HEK293T (cell line): Measurements from ENCODE around the gene TARS3.

Source experiments
- CTCF ChIA-PET: fragments of 350-600 bp; formaldehyde crosslinking; extraction: SDS; loops from one replicate; lab custom pipeline; 2021; ENCODE audit warnings: antibody characterized with exemption, inconsistent platforms; lab: Yijun Ruan, JAX
- POLR2A ChIA-PET: fragments of 350-600 bp; formaldehyde crosslinking; extraction: SDS; loops from one replicate; lab custom pipeline; 2020; ENCODE audit warnings: antibody characterized with exemption, inconsistent platforms; lab: Yijun Ruan, JAX
- DNase-seq: peaks from one replicate; pipeline ENCODE4 v3.0.0; 2012; ENCODE audit warnings: mixed read lengths; ENCODE audit errors: extremely low spot score
- ARNT ChIP-seq: fragments of 450-650 bp; IDR thresholded peaks from 2 replicates; pipeline ENCODE4 v1.6.1; 2017; ENCODE audit warnings: mild to moderate bottlenecking
- BHLHE40 ChIP-seq: fragments of 450-650 bp; IDR thresholded peaks from 2 replicates; pipeline ENCODE4 v1.6.1; 2016; ENCODE audit warnings: mild to moderate bottlenecking, moderate library complexity, borderline replicate concordance
- CTBP1 ChIP-seq: fragments of 450-650 bp; IDR thresholded peaks from 2 replicates; pipeline ENCODE4 v1.6.1; 2016; ENCODE audit warnings: borderline replicate concordance
- ELF4 ChIP-seq: fragments of 450-650 bp; IDR thresholded peaks from 2 replicates; pipeline ENCODE4 v1.6.1; 2017; ENCODE audit warnings: antibody characterized with exemption
- FOXA1 ChIP-seq: fragments of 450-650 bp; IDR thresholded peaks from 2 replicates; pipeline ENCODE4 v1.6.1; 2016; ENCODE audit warnings: mild to moderate bottlenecking
- FOXK2 ChIP-seq: fragments of 450-650 bp; IDR thresholded peaks from 2 replicates; pipeline ENCODE4 v1.6.1; 2016; ENCODE audit warnings: mild to moderate bottlenecking
- FOXM1 ChIP-seq: fragments of 450-650 bp; IDR thresholded peaks from 2 replicates; pipeline ENCODE4 v1.6.1; 2017; ENCODE audit warnings: mild to moderate bottlenecking, borderline replicate concordance
- HDGF ChIP-seq: fragments of 450-650 bp; IDR thresholded peaks from 2 replicates; pipeline ENCODE4 v1.6.1; 2017; ENCODE audit warnings: antibody characterized with exemption, borderline replicate concordance
- L3MBTL2 ChIP-seq: fragments of 450-650 bp; conservative IDR thresholded peaks from 2 replicates; pipeline ENCODE4 v1.6.1; 2016; ENCODE audit warnings: mild to moderate bottlenecking
- LEF1 ChIP-seq: fragments of 450-650 bp; IDR thresholded peaks from 2 replicates; pipeline ENCODE4 v1.6.1; 2017; ENCODE audit warnings: mild to moderate bottlenecking, borderline replicate concordance
- NFRKB ChIP-seq: fragments of 450-650 bp; IDR thresholded peaks from 2 replicates; pipeline ENCODE4 v1.6.1; 2016; ENCODE audit warnings: mild to moderate bottlenecking, moderate library complexity
- PKNOX1 ChIP-seq: fragments of 450-650 bp; IDR thresholded peaks from 2 replicates; pipeline ENCODE4 v1.6.1; 2016
- SP1 ChIP-seq: fragments of 450-650 bp; IDR thresholded peaks from 2 replicates; pipeline ENCODE4 v1.6.1; 2017
- SUZ12 ChIP-seq: fragments of 450-650 bp; IDR thresholded peaks from 2 replicates; pipeline ENCODE4 v1.6.1; 2016; ENCODE audit warnings: mild to moderate bottlenecking
- TARDBP ChIP-seq: fragments of 450-650 bp; IDR thresholded peaks from 2 replicates; pipeline ENCODE4 v1.6.1; 2016
- ZNF384 ChIP-seq: fragments of 450-650 bp; IDR thresholded peaks from 2 replicates; pipeline ENCODE4 v1.6.1; 2016

The TARS3 gene

DNA sequence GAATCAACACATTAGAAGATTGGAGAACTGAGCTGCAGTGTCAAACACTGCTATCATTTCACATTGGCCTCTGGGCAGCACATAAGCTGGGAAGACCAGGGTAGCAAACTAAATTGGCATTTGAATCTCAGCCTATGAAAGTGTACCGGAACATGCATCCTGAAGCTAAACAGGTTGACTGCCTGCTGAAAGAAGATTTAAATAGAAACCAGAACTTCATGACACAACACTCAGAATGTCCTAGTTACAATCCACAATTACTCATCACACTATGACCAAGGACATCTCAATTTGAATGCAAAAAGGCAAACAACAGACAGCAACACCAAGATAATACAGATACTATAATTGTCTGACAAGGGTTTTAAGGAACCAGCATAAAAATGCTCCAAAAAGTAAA is 98.3 kb downstream of the TARS3 start:
- ChIA-PET CTCF (no interaction called here), POLR2A (interaction anchor here (0.7 kb wide), 1 partner anchor 26 kb away, joined by 3 read pairs; no protein-coding TSS in a partner anchor)
- no peak for TF ChIP-seq ARNT
- TF ChIP-seq ZNF384, result no peak
- TF ChIP-seq ELF4, result no peak
- TF ChIP-seq FOXM1, result no peak
- no peak for TF ChIP-seq FOXA1
- no peak for TF ChIP-seq HDGF
- TF ChIP-seq BHLHE40, result no peak
- TF ChIP-seq L3MBTL2, result no peak
- no peak for TF ChIP-seq LEF1
- TF ChIP-seq FOXK2, result no peak
- TF ChIP-seq SP1, result no peak
- TF ChIP-seq CTBP1, result no peak
- DNase-seq, result no peak

- POLR2A ChIA-PET, result no interaction called here
- CTCF ChIA-PET, result interaction anchor here (1.4 kb wide), 1 partner anchor 16 kb away, joined by 5 read pairs; no protein-coding TSS in a partner anchor
- no peak for DNase-seq
- TF ChIP-seq HDGF (no peak), SP1 (no peak), TARDBP (no peak), PKNOX1 (no peak), ZNF384 (no peak), CTBP1 (no peak), SUZ12 (no peak), L3MBTL2 (no peak)
Measured at GRCh38 chr15:101625184-101625583, 99.1 kb downstream of the TARS3 start.

DNA sequence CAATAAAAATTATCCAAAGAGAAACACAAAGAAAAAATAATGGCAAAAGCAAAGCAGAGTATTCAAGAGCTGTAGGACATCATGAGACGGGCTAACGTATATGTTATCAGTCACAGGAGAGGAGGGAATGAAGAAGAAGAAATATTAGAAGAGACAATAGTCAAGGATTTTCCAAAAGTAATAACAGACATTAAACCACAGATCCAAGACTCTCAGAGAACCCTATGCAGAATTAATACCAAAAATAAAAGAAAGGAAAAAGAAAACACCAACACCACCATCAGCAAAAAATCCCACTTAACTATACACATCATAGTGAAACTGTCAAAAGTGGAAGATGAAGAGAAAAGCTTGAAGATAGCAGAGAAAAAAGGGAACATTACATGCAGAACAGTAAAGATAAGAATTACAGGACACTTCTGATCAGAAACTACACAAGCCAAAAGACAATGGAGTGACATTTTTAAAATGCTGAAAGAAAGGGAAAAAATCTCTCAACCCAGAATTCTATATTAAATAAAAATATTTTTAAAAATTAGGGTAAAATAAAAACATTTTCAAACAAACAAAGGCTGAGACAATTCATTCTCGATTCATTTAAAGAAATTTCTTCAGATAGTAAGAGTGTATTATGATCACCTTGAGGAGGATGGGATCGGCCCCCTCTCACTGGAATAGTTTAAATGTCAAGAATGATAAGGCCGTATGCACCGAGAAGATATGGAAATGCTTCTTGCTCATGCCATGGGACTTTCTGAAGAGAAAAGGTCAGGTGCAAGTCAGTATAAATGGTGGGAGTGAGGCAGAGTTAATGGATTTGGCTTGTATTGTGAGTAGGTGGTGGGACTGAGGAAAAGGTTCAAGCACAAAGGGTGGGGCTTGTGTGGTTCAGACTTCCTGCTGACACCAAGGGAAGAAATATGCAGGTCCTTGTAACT is 100.6 kb downstream of the TARS3 start:
- TF ChIP-seq LEF1, result no peak
- no peak for TF ChIP-seq HDGF
- TF ChIP-seq CTBP1, result no peak
- TF ChIP-seq NFRKB, result no peak
- TF ChIP-seq TARDBP, result no peak
- TF ChIP-seq L3MBTL2, result no peak
- TF ChIP-seq FOXA1, result no peak
- no peak for TF ChIP-seq FOXK2
- no peak for TF ChIP-seq ELF4
- ChIA-PET CTCF (interaction anchor here (1.4 kb wide), 1 partner anchor 18 kb away, joined by 5 read pairs; no protein-coding TSS in a partner anchor), POLR2A (interaction anchor here (0.6 kb wide), 1 partner anchor 999 kb away, joined by 3 read pairs; no protein-coding TSS in a partner anchor)
- no peak for DNase-seq

DNA sequence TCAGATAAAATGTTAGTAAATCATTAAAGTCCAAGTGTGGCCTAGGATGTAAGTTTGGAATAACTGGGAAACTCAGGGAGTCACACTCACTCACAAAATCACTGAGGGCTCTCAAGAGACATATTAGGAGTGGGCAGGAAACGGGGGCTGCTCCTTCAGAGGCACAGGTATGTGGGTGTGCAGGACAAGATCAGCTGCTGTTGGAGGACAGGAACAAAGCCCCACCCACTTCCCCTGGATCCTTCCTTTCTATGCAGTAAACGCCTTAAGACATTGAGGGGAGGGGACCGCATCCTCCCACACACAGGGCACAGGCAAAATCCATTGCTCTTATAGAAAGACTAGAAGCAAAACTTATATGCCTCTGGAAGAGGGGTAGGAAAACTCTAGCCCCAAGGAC is 102.3 kb downstream of the TARS3 start:
- ChIA-PET POLR2A (no interaction called here), CTCF (interaction anchor here (0.6 to 2.0 kb wide), 2 partner anchors 19 to 83 kb away, joined by 3 to 7 read pairs; no protein-coding TSS in a partner anchor)
- no peak for TF ChIP-seq ELF4
- no peak for TF ChIP-seq HDGF
- TF ChIP-seq SP1, result no peak
- no peak for TF ChIP-seq SUZ12
- TF ChIP-seq FOXM1, result no peak
- no peak for TF ChIP-seq ARNT
- TF ChIP-seq FOXK2, result no peak
- TF ChIP-seq BHLHE40, result no peak
- no peak for TF ChIP-seq NFRKB
- DNase-seq, result no peak

DNA sequence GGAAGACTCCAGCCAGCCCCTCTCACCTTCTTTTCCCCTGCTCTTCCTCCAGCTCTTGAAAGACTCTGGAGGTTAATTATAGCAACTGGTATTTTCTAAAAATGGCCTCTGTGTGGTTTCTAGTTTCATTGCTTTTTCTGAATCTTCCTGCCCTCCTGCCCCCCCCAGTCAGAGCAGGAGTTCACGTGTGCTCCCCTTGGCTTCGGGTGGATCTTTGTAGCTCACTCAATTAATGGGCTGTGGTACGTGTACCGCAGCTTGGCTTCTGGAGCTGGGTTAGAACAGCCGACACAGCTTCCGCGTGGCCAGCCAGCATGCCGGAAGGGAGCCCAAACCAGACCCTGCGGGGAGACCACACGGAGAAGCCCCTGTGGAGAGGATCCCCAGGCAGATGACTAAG is 103.6 kb downstream of the TARS3 start:
- ChIA-PET CTCF (interaction anchor here (2.0 kb wide), 1 partner anchor 21 kb away, joined by 7 read pairs; no protein-coding TSS in a partner anchor), POLR2A (no interaction called here)
- TF ChIP-seq SP1, result no peak
- no peak for TF ChIP-seq BHLHE40
- TF ChIP-seq SUZ12, result no peak
- TF ChIP-seq L3MBTL2, result no peak
- no peak for TF ChIP-seq FOXK2
- TF ChIP-seq CTBP1, result no peak
- no peak for TF ChIP-seq HDGF
- TF ChIP-seq FOXM1, result no peak
- TF ChIP-seq LEF1, result no peak
- TF ChIP-seq ZNF384, result no peak
- TF ChIP-seq TARDBP, result no peak
- TF ChIP-seq ELF4, result no peak
- no peak for TF ChIP-seq NFRKB
- TF ChIP-seq PKNOX1, result no peak
- TF ChIP-seq ARNT, result no peak
- TF ChIP-seq FOXA1, result no peak
- peak; percentile 16 for DNase-seq

- CTCF ChIA-PET, result no interaction called here
- DNase-seq, result no peak
- POLR2A ChIA-PET, result no interaction called here
- TF ChIP-seq FOXK2, result no peak
Measured at GRCh38 chr15:101619615-101619865, 104.7 kb downstream of the TARS3 start.
